K562 (cell line): ENCODE data around the gene ALDH16A1. TPM values are rescaled to one million over a fixed set of nuclear protein-coding genes. Genes with fewer than 3 reads are reported as not detected.

Experiments used
- ARHGAP35 ChIP-seq: fragments of 450-650 bp; IDR thresholded peaks from 2 replicates; pipeline ENCODE4 v1.6.1; 2018; ENCODE audit not compliant: partially characterized antibody
- ARNT ChIP-seq, 2 experiments: fragments of 450-650 bp; IDR thresholded peaks; 2 replicates each; pipeline ENCODE4 v1.6.1; 2016; ENCODE audit warnings: mild to moderate bottlenecking in 1 of 2
- CEBPB ChIP-seq: fragments of 450-650 bp; IDR thresholded peaks from 2 replicates; pipeline ENCODE4 v1.6.1; 2016; ENCODE audit warnings: missing genetic modification characterization, missing compliant biosample characterization
- CEBPZ ChIP-seq: fragments of 150-350 bp; IDR thresholded peaks from 2 replicates; pipeline ENCODE4 v1.6.1; 2014; ENCODE audit warnings: low read depth, mild to moderate bottlenecking, low read length, borderline replicate concordance
- EGR1 ChIP-seq: fragments of 450-650 bp; conservative IDR thresholded peaks from 2 replicates; pipeline ENCODE4 v1.6.1; 2017; ENCODE audit warnings: mild to moderate bottlenecking
- FOXK2 ChIP-seq, 2 experiments: fragments of 450-650 bp; IDR thresholded peaks in 1 of 2; conservative IDR thresholded peaks in 1 of 2; 2 replicates each; pipeline ENCODE4 v1.6.1; 2016; ENCODE audit warnings: low read depth in 2 of 2, mild to moderate bottlenecking in 1 of 2
- LEF1 ChIP-seq: fragments of 450-650 bp; IDR thresholded peaks from 2 replicates; pipeline ENCODE4 v1.6.1; 2016; ENCODE audit warnings: mild to moderate bottlenecking
- MAX ChIP-seq: sonication (generic); formaldehyde crosslinking; IDR thresholded peaks from 2 replicates; pipeline ENCODE4 v1.9.0; 2022; ENCODE audit warnings: mild to moderate bottlenecking, missing genetic modification reagents
- NCOA2 ChIP-seq, 2 experiments: fragments of 450-650 bp; IDR thresholded peaks; 2 replicates each; pipeline ENCODE4 v1.6.1; 2018; ENCODE audit warnings: mild to moderate bottlenecking in 2 of 2, moderate library complexity in 1 of 2; ENCODE audit not compliant: partially characterized antibody in 2 of 2
- PCBP1 ChIP-seq: fragments of 200-400 bp; formaldehyde crosslinking; IDR thresholded peaks from 2 replicates; pipeline ENCODE4 v1.6.1; 2018; ENCODE audit warnings: mild to moderate bottlenecking, low read depth, low read length; ENCODE audit not compliant: poor library complexity, severe bottlenecking
- RAD21 ChIP-seq, 2 experiments: fragments of 250-450 bp in 1 of 2; fragments of 450-650 bp in 1 of 2; sonication (Bioruptor Pico) in 1 of 2; formaldehyde crosslinking in 1 of 2; IDR thresholded peaks in 1 of 2; conservative IDR thresholded peaks in 1 of 2; 2 replicates each; pipeline versions ENCODE4 v1.4.0 to v1.8.0; 2020 to 2022; ENCODE audit warnings: mild to moderate bottlenecking in 2 of 2, moderate library complexity in 1 of 2
- RB1 ChIP-seq: fragments of 450-650 bp; IDR thresholded peaks from 2 replicates; pipeline ENCODE4 v1.6.1; 2017; ENCODE audit warnings: low read depth, mild to moderate bottlenecking
- SPI1 ChIP-seq: IDR thresholded peaks from 2 replicates; pipeline ENCODE4 v1.6.1; 2011; ENCODE audit warnings: low read depth, low read length, control low read depth, borderline replicate concordance
- ZBTB40 ChIP-seq, 2 experiments: fragments of 450-650 bp in 1 of 2; sonication (generic) in 1 of 2; formaldehyde crosslinking in 1 of 2; IDR thresholded peaks; 2 replicates each; pipeline versions ENCODE4 v1.7.1 to v1.9.0; 2016 to 2022; ENCODE audit warnings: inconsistent platforms in 1 of 2, mild to moderate bottlenecking in 1 of 2, missing genetic modification reagents in 1 of 2
- ZKSCAN1 ChIP-seq: fragments of 150-350 bp; IDR thresholded peaks from 2 replicates; pipeline ENCODE4 v1.6.1; 2016; ENCODE audit warnings: low read depth, low read length
- polyA plus RNA-seq, 8 experiments: library from polyadenylated mRNA; depleted of rRNA in 4 of 8; stranded (reverse) in 5 of 8; unstranded in 3 of 8; fragments of >200 nt; fragmentation: Nextera tagmentation in 2 of 8; fragmentation: Illumina TruSeq in 1 of 8; extraction: Ambion mirVana in 2 of 8; extraction: Trizol in 1 of 8; gene quantifications; 2 replicates each; pipeline versions ENCODE4 v1.2.1 to v1.2.3, GENCODE V29; 2011 to 2014; ENCODE audit warnings: inconsistent platforms in 1 of 8, missing spikeins in 1 of 8
- total RNA-seq, 7 experiments: library from RNA; depleted of rRNA in 6 of 7; stranded (reverse); fragments of >200 nt in 6 of 7; fragmentation: Illumina TruSeq in 2 of 7; extraction: Trizol in 2 of 7; gene quantifications; 2 replicates each; pipeline versions ENCODE4 v1.2.1 to v1.2.3, GENCODE V29; 2011 to 2021; ENCODE audit warnings: low replicate concordance in 1 of 7

ALDH16A1 gene
- total and polyA plus RNA-seq, 9 of the 15 experiments (the other 6 are each of a cell fraction or from before 2014, with no cell fraction given): 2.2 to 52.2 (median 7.6) TPM

- TF ChIP-seq NCOA2 (IDR thresholded peaks at IDR 0.05; ENCODE audit: partially characterized antibody in 2 of 2) (no peak), SPI1 (0 out of 2 replicates have a peak, but pooled peaks have one; percentile 19), ARHGAP35 (no peak), RB1 (peak; percentile 76; the same call in 1 of the 2 replicates), LEF1 (no peak), MAX (CRISPR knock-in tag) (0 out of 2 replicates have a peak, but pooled peaks have one; percentile 27), EGR1 (no peak), ZBTB40 (IDR thresholded peaks at IDR 0.05) (0 out of 2 replicates have a peak, but pooled peaks have one; percentile 30), ZBTB40 (CRISPR knock-in tag; IDR thresholded peaks at IDR 0.05) (no peak), PCBP1 (no peak), CEBPZ (no peak), CEBPB (0 out of 2 replicates have a peak, but pooled peaks have one; percentile 16), RAD21 (CRISPR knock-in tag; conservative IDR thresholded peaks at IDR 0.05 in 1 of 2, IDR thresholded peaks at IDR 0.05 in 1 of 2) (peak; percentile 92 to 96), ZKSCAN1 (no peak), FOXK2 (conservative IDR thresholded peaks at IDR 0.05 in 1 of 2, IDR thresholded peaks at IDR 0.05 in 1 of 2; ENCODE audit: low read depth in 2 of 2) (0 out of 4 replicates have a peak, but pooled peaks of 1 of the 2 experiments have one; percentile 47), ARNT (IDR thresholded peaks at IDR 0.05) (0 out of 4 replicates have a peak, but pooled peaks of 1 of the 2 experiments have one; percentile 28)
Measured at GRCh38 chr19:49506575-49507105, 53.6 kb downstream of the ALDH16A1 start (continued).
